GM21381 (cell line): ENCODE data around the gene CCDC102A.

Experiments
- ATAC-seq: cut with Tn5 transposase; IDR thresholded peaks from one replicate; pipeline ENCODE4 v1.9.1; 2021; ENCODE audit warnings: mild to moderate bottlenecking, moderate library complexity; ENCODE audit not compliant: unreplicated experiment

The CCDC102A gene

GRCh38 chr16:57522960-57523359, 13.4 kb downstream of the CCDC102A start:
- no peak for ATAC-seq

- ATAC-seq: peak; percentile 78
Observed at GRCh38 chr16:57519796-57520360, 16.5 kb downstream of the CCDC102A start.

GRCh38 chr16:57518922-57519321, 17.4 kb downstream of the CCDC102A start:
- ATAC-seq: no peak

GRCh38 chr16:57518520-57518919, 17.9 kb downstream of the CCDC102A start:
- ATAC-seq: no peak

- ATAC-seq: no peak
Observed at GRCh38 chr16:57517397-57518367, 18.7 kb downstream of the CCDC102A start.

- ATAC-seq: no peak
Observed at GRCh38 chr16:57516773-57517172, 19.6 kb downstream of the CCDC102A start.

GRCh38 chr16:57516176-57516725, 20.1 kb downstream of the CCDC102A start:
- no peak for ATAC-seq

GRCh38 chr16:57514791-57515600, 21.4 kb downstream of the CCDC102A start:
- ATAC-seq: no peak

GRCh38 chr16:57514371-57514770, 22.0 kb downstream of the CCDC102A start:
- ATAC-seq: no peak

GRCh38 chr16:57513371-57514102, 22.8 kb downstream of the CCDC102A start:
- ATAC-seq: no peak

- no peak for ATAC-seq
Observed at GRCh38 chr16:57512296-57513001, 23.9 kb downstream of the CCDC102A start.

GRCh38 chr16:57510016-57510871, 26.1 kb downstream of the CCDC102A start:
- no peak for ATAC-seq

- no peak for ATAC-seq
Observed at GRCh38 chr16:57509231-57509923, 27.0 kb downstream of the CCDC102A start.

GRCh38 chr16:57508035-57508425, 28.3 kb downstream of the CCDC102A start:
- ATAC-seq: no peak

- no peak for ATAC-seq
Observed at GRCh38 chr16:57507136-57508034, 29.0 kb downstream of the CCDC102A start.

- ATAC-seq: no peak
Observed at GRCh38 chr16:57505169-57505568, 31.2 kb downstream of the CCDC102A start.

GRCh38 chr16:57504491-57504890, 31.9 kb downstream of the CCDC102A start:
- ATAC-seq: no peak
